GM12878 (cell line): ENCODE results near the gene RALGAPA2.

Experiments used
- CHD1 ChIP-seq: IDR thresholded peaks from 2 replicates; pipeline ENCODE4 v1.6.1; 2012; ENCODE audit warnings: low read depth, low read length, improper control_type of control experiment
- CTCF ChIP-seq, 3 experiments: IDR thresholded peaks in 2 of 3; conservative IDR thresholded peaks in 1 of 3; 2 replicates each; pipeline ENCODE4 v1.5.1; 2011; ENCODE audit warnings: low read depth in 3 of 3, low read length in 3 of 3, mild to moderate bottlenecking in 3 of 3, control low read depth in 2 of 3, moderate library complexity in 2 of 3, inconsistent platforms in 1 of 3, mixed read lengths in 1 of 3; ENCODE audit not compliant: control insufficient read depth in 2 of 3, insufficient read depth in 1 of 3; ENCODE audit errors: extremely low read depth in 1 of 3
- DPF2 ChIP-seq: fragments of 450-650 bp; IDR thresholded peaks from 2 replicates; pipeline ENCODE4 v1.6.1; 2017; ENCODE audit warnings: mild to moderate bottlenecking
- EZH2 ChIP-seq: IDR thresholded peaks from 2 replicates; pipeline ENCODE4 v1.6.1; 2012; ENCODE audit warnings: low read depth, mild to moderate bottlenecking, control low read depth, inconsistent platforms, low read length, borderline replicate concordance; ENCODE audit not compliant: control insufficient read depth
- JUNB ChIP-seq: IDR thresholded peaks from 2 replicates; pipeline ENCODE4 v1.6.1; 2016; ENCODE audit warnings: antibody characterized with exemption, mild to moderate bottlenecking
- PAX8 ChIP-seq: fragments of 450-650 bp; IDR thresholded peaks from 2 replicates; pipeline ENCODE4 v1.6.1; 2017; ENCODE audit warnings: mild to moderate bottlenecking, moderate library complexity
- PBX3 ChIP-seq: IDR thresholded peaks from 2 replicates; pipeline ENCODE4 v1.6.1; 2011; ENCODE audit warnings: mild to moderate bottlenecking, low read depth, low read length, moderate library complexity; ENCODE audit not compliant: insufficient replicate concordance
- POLR2A ChIP-seq: IDR thresholded peaks from 2 replicates; pipeline ENCODE4 v1.6.1; 2011; ENCODE audit warnings: low read depth, mild to moderate bottlenecking, low read length
- USF1 ChIP-seq: IDR thresholded peaks from 2 replicates; pipeline ENCODE4 v1.6.1; 2011; ENCODE audit warnings: borderline replicate concordance, low read depth, mild to moderate bottlenecking, moderate library complexity, mixed read lengths, low read length; ENCODE audit not compliant: insufficient read depth; ENCODE audit errors: extremely low read length
- ZBED1 ChIP-seq: IDR thresholded peaks from 2 replicates; pipeline ENCODE4 v1.6.1; 2016; ENCODE audit warnings: borderline replicate concordance

GRCh38 chr20:20487811-20488210 lies 224.6 kb downstream of the RALGAPA2 start:
- TF ChIP-seq USF1 (no peak), EZH2 (no peak), DPF2 (no peak), POLR2A (no peak), PBX3 (no peak), ZBED1 (no peak), PAX8 (no peak), CTCF (IDR thresholded peaks at IDR 0.05 in 2 of 3, conservative IDR thresholded peaks at IDR 0.05 in 1 of 3; ENCODE audit: control insufficient read depth in 2 of 3, extremely low read depth in 1 of 3, insufficient read depth in 1 of 3, low read depth in 3 of 3, low read length in 3 of 3) (no peak), JUNB (no peak), CHD1 (no peak)
